Parathyroid adenoma (tissue), 2 donors: ENCODE measurements around the gene CASP3.
"Not testable (repeated sequence)": the region's sequence is repeated elsewhere in the genome, so short reads cannot be mapped to it uniquely, and the experiment has no call there.

Experiments
- H2AFZ ChIP-seq: fragments of 300-600 bp; sonication (generic); one replicate; pipeline ENCODE4 v1.7.0; 2017; ENCODE audit warnings: antibody characterized with exemption, mild to moderate bottlenecking
- H3K27ac ChIP-seq: fragments of 300-600 bp; sonication (generic); one replicate; pipeline ENCODE4 v1.7.0; 2017
- H3K27me3 ChIP-seq: fragments of 300-600 bp; sonication (generic); one replicate; pipeline ENCODE4 v1.7.0; 2017; ENCODE audit warnings: low read length; ENCODE audit not compliant: control insufficient read depth, insufficient read depth
- H3K36me3 ChIP-seq: fragments of 300-600 bp; sonication (generic); one replicate; pipeline ENCODE4 v1.7.0; 2017; ENCODE audit warnings: low read length; ENCODE audit not compliant: control insufficient read depth, insufficient read depth
- H3K4me1 ChIP-seq: fragments of 300-600 bp; sonication (generic); one replicate; pipeline ENCODE4 v1.7.0; 2017; ENCODE audit warnings: control low read depth
- H3K4me2 ChIP-seq: fragments of 300-600 bp; sonication (generic); one replicate; pipeline ENCODE4 v1.7.0; 2017; ENCODE audit warnings: low read length
- H3K4me3 ChIP-seq: fragments of 300-600 bp; sonication (generic); one replicate; pipeline ENCODE4 v1.7.0; 2017; ENCODE audit warnings: low read depth, low read length
- H3K79me2 ChIP-seq: fragments of 300-600 bp; sonication (generic); one replicate; pipeline ENCODE4 v1.7.0; 2017; ENCODE audit warnings: control low read depth
- H3K9ac ChIP-seq: fragments of 300-600 bp; sonication (generic); one replicate; pipeline ENCODE4 v1.7.0; 2017; ENCODE audit warnings: mild to moderate bottlenecking
- H3K9me3 ChIP-seq: fragments of 300-600 bp; sonication (generic); one replicate; pipeline ENCODE4 v1.7.0; 2017; ENCODE audit warnings: low read length; ENCODE audit not compliant: control insufficient read depth
- TF ChIP-seq, protein P1 (sequence below): fragments of 300-600 bp; sonication (generic); IDR thresholded peaks from one replicate; pipeline ENCODE4 v1.7.0; 2017; ENCODE audit warnings: antibody characterized with exemption, mild to moderate bottlenecking
- donor health status: primary hyperparathyroidism.

Gene CASP3

DNA sequence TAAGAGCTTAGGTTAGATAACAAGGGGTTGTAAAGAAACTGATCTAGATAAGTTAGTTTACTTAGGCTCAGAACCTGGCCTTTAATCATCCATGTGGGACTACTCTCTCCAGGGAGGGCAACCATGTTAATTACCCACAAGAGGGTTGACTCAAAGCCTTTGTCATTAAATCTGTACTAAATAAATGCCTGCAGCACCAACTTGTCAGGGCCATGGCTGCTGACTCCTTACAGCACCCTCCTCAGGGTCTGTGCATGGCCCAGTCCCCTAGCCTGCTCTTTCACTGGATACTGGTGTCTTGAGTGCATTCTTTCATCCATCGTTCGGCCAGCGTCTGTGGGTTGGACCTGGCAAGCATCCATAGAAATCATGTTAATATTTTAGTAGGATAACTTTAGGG is 34.7 kb downstream of the CASP3 start:
- H2AFZ ChIP-seq, result no peak overlapping the region
- H3K9ac ChIP-seq, result no peak overlapping the region
- H3K27ac ChIP-seq, result no peak overlapping the region
- H3K27me3 ChIP-seq, result no peaks in the 10 kb centered on the region
- no peaks in the 10 kb centered on the region for H3K4me1 ChIP-seq
- TF ChIP-seq, protein P1, sequence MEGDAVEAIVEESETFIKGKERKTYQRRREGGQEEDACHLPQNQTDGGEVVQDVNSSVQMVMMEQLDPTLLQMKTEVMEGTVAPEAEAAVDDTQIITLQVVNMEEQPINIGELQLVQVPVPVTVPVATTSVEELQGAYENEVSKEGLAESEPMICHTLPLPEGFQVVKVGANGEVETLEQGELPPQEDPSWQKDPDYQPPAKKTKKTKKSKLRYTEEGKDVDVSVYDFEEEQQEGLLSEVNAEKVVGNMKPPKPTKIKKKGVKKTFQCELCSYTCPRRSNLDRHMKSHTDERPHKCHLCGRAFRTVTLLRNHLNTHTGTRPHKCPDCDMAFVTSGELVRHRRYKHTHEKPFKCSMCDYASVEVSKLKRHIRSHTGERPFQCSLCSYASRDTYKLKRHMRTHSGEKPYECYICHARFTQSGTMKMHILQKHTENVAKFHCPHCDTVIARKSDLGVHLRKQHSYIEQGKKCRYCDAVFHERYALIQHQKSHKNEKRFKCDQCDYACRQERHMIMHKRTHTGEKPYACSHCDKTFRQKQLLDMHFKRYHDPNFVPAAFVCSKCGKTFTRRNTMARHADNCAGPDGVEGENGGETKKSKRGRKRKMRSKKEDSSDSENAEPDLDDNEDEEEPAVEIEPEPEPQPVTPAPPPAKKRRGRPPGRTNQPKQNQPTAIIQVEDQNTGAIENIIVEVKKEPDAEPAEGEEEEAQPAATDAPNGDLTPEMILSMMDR, result no peak
- H3K79me2 ChIP-seq, result no peaks in the 10 kb centered on the region
- H3K9me3 ChIP-seq, result no peaks in the 10 kb centered on the region
- no peak overlapping the region for H3K4me2 ChIP-seq
- no peak overlapping the region for H3K4me3 ChIP-seq
- H3K36me3 ChIP-seq, result no peaks in the 10 kb centered on the region

DNA sequence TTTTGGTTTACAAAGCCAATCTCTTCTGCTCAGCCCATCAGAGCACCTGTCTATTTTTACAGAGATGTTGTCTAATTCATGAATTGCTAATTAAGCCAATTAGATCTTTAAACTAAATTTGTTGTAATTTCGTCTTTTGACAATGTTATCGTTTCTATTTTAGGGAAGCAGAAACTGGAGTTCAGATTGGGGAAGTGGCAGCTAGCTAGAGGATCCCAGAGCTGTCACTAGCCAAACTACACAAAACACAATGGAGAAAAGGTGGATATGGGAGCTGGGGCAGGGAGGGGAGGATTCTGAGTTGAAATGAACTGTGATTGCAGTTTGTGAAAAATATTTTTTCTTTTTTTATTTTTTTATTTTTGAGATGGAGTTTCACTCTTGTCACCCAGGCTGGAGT is 35.8 kb downstream of the CASP3 start:
- H3K4me2 ChIP-seq, result no peak overlapping the region
- no peak overlapping the region for H3K27ac ChIP-seq
- no peaks in the 10 kb centered on the region for H3K36me3 ChIP-seq
- H2AFZ ChIP-seq, result no peak overlapping the region
- no peak overlapping the region for H3K4me3 ChIP-seq
- H3K4me1 ChIP-seq, result no peaks in the 10 kb centered on the region
- H3K9ac ChIP-seq, result no peak overlapping the region
- H3K27me3 ChIP-seq, result no peaks in the 10 kb centered on the region
- TF ChIP-seq, protein P1, result no peak
- no peaks in the 10 kb centered on the region for H3K79me2 ChIP-seq
- H3K9me3 ChIP-seq, result no peaks in the 10 kb centered on the region

DNA sequence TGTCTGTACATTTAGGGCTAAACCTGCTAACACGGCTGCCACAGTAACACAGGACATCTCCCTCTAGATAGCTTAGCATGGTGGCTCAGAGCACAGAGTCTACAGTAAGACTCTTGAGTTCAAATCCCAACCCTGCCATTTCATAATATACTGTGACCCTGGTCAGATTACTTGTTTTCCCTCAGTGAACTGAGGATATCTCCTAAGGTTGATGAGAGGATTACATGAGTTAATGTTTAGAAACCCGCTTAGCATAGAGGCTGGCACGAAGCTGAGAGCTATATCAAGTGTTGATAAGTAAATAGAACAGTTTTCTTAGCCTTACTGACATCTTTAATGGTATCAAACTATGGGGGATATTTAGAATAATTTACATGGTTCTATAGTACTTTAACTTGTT is 37.2 kb downstream of the CASP3 start:
- Histone ChIP-seq H3K4me1 (no peaks in the 10 kb centered on the region), H3K9me3 (no peaks in the 10 kb centered on the region), H3K27ac (no peak overlapping the region), H2AFZ (no peak overlapping the region), H3K36me3 (no peaks in the 10 kb centered on the region), H3K27me3 (no peaks in the 10 kb centered on the region), H3K79me2 (no peaks in the 10 kb centered on the region), H3K9ac (no peak overlapping the region), H3K4me3 (no peak overlapping the region), H3K4me2 (no peak overlapping the region)
- TF ChIP-seq, protein P1, result no peak

DNA sequence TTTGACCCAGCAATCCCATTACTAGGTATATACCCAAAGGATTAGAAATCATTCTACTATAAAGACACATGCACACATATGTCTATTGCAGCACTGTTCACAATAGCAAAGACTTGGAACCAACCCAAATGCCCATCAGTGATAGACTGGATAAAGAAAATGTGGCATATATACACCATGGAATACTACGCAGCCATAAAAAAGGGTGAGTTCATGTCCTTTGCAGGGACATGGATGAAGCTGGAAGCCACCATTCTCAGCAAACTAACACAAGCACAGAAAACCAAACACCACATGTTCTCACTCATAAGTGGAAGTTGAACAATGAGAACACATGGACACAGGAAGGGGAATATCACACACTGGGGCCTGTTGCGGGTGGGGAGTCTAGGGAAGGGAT is 41.8 kb downstream of the CASP3 start:
- H3K79me2 ChIP-seq, H3K4me2 ChIP-seq, H3K27ac ChIP-seq, H3K36me3 ChIP-seq, H2AFZ ChIP-seq, H3K9ac ChIP-seq, H3K4me3 ChIP-seq, H3K27me3 ChIP-seq, H3K9me3 ChIP-seq, H3K4me1 ChIP-seq: not testable (repeated sequence)

DNA sequence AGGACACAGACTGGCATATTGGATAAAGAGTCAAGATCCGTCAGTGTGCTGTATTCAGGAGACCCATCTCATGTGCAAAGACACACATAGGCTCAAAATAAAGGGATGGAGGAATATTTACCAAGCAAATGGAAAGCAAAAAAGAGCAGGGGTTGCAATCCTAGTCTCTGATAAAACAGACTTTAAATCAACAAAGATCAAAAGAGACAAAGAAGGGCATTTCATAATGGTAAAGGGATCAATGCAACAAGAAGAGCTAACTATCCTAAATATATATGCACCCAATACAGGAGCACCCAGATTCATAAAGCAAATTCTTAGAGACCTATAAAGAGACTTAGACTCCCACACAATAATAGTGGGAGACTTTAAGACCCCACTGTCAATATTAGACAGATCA is 46.4 kb downstream of the CASP3 start:
- H3K79me2 ChIP-seq, H3K27ac ChIP-seq, H3K36me3 ChIP-seq, H3K4me3 ChIP-seq, H3K27me3 ChIP-seq, H3K4me2 ChIP-seq, H3K4me1 ChIP-seq, H3K9me3 ChIP-seq, H3K9ac ChIP-seq, H2AFZ ChIP-seq: not testable (repeated sequence)

DNA sequence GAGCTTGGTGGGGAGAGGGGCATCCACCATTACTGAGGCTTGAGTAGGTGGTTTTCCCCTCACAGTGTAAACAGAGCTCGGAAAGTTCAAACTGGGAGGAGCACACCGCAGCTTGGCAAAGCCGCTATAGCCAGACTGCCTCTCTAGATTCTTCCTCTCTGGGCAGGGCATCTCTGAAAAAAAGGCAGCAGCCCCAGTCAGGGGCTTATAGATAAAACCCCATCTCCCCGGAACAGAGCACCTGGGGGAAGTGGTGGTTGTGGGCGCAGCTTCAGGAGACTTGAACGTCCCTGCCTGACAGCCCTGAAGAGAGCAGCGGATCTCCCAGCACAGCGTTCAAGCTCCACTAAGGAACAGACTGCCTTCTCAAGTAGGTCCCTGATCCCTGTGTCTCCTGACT is 48.3 kb downstream of the CASP3 start:
- H3K9ac ChIP-seq, H3K27ac ChIP-seq, H3K4me1 ChIP-seq, H3K4me3 ChIP-seq, H3K79me2 ChIP-seq, H2AFZ ChIP-seq, H3K4me2 ChIP-seq, H3K9me3 ChIP-seq, H3K36me3 ChIP-seq, H3K27me3 ChIP-seq: not testable (repeated sequence)
